HG03469 (cell line): ENCODE measurements around the gene MROH2A.

Source experiments
- ATAC-seq: cut with Tn5 transposase; IDR thresholded peaks from one replicate; pipeline ENCODE4 v1.9.1; 2021; ENCODE audit warnings: mild to moderate bottlenecking, moderate library complexity, moderate number of reproducible peaks; ENCODE audit not compliant: unreplicated experiment

The MROH2A gene

DNA sequence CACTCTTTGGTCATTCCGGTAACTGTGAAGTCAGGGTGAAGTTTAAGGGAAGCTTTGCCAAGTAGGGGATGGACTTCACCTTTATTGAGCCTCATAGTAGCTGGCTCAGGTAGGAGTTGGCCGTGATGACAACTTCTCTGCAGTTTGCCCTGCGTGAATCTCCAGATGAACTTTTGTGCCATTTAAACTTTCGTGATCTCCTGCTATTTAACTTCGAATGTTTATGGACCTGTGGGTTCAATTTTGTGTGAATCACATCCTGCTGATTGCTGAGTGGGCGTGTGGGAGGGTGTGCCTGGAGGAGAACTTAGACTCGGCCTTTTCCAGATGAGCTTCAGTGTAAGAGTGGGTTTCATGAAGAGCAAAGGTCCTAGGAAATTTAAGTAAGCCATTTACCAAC, 13.9 kb upstream of the MROH2A start:
- no peak for ATAC-seq

DNA sequence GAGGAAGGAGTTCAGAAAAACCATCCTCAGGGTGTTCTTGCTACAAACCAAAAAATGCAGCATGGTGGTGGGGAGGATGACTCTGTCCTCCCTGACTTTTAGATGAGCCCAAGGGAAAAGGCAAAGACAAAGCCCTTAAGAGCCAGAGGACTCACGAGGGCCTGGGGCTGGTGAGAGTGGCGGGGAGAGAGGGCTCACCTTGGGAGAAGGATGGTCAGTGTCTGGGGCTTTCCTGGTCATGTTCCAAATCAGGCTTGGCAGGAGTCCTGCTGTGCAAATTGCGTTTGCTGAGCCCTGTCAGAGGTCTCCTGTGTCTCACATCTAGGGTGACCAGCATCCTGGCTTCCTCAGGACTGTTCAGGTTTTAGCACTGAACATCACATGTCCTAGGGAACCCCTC, 13.4 kb upstream of the MROH2A start:
- ATAC-seq, result no peak

DNA sequence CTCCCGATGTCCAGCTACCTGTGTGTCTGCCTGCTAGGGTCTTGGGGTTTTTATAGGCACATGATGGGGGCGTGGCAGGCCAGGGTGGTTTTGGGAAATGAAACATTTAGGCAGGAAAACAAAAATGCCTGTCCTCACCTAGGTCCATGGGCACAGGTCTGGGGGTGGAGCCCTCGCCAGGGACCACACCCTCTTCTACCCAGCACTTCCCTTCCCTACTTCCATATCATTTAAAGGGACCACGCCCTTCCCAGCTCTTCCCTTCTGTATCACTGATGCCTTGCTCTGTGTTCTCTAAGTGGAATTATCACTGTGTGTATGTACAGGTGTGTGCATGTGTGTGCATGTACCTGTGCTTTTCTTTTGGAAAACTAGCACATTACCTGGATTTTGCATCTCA, 11.7 kb upstream of the MROH2A start:
- no peak for ATAC-seq

DNA sequence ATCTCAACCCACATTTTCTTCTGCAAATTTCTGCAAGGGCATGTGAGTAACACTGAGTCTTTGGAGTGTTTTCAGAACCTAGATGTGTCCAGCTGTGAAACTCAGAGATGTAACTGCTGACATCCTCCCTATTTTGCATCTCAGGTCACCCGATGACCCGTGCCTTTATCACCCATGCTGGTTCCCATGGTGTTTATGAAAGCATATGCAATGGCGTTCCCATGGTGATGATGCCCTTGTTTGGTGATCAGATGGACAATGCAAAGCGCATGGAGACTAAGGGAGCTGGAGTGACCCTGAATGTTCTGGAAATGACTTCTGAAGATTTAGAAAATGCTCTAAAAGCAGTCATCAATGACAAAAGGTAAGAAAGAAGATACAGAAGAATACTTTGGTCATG, 10.1 kb upstream of the MROH2A start:
- no peak for ATAC-seq

DNA sequence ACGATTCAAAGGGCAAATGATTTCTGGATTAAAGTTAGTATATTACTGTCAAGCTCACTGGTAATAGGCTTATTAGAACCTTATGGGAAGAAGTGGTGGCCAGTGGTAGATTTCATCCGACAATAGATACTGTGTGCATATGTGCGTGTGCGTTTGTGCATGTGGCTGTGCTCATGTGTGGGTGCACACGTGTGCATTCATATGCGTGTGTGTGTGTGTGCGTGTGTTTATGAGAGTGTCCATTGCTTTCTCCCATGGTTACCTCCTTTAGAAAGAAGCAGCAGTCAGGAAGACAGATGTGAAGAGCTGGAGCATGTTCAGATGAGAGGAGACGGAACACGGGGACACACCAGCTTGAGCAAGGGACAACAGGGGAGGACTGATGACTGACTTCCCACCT, 8.9 kb upstream of the MROH2A start:
- ATAC-seq, result no peak

DNA sequence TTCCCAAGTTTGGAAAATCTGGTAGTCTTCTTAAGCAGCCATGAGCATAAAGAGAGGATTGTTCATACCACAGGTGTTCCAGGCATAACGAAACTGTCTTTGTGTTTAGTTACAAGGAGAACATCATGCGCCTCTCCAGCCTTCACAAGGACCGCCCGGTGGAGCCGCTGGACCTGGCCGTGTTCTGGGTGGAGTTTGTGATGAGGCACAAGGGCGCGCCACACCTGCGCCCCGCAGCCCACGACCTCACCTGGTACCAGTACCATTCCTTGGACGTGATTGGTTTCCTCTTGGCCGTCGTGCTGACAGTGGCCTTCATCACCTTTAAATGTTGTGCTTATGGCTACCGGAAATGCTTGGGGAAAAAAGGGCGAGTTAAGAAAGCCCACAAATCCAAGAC, 6.0 kb upstream of the MROH2A start:
- no peak for ATAC-seq

DNA sequence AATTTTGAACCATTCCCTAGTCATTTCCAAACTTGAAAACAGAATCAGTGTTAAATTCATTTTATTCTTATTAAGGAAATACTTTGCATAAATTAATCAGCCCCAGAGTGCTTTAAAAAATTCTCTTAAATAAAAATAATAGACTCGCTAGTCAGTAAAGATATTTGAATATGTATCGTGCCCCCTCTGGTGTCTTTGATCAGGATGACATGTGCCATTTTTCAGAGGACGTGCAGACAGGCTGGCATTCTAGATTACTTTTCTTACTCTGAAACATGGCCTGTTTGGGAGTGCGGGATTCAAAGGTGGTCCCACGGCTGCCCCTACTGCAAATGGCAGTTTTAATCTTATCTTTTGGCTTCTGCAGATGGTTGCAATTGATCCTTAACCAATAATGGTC, 5.5 kb upstream of the MROH2A start:
- ATAC-seq, result no peak

DNA sequence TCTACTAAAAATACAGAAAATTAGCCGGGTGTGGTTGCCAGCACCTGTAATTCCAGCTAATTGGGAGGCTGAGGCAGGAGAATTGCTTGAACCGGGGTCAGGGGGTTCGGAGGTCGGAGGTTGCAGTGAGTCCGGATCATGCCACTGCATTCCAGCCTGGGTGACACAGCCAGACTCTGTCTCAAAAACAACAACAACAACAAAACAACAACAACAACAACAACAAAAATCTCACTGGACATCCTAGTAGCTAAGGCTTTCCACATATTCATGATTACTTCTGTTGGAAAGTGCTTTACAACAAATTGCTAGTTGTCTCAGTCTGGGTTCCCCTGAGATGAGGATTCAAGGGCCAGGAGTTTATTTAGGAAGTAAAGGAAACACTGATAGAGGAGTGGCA, 4.3 kb upstream of the MROH2A start:
- ATAC-seq, result no peak

DNA sequence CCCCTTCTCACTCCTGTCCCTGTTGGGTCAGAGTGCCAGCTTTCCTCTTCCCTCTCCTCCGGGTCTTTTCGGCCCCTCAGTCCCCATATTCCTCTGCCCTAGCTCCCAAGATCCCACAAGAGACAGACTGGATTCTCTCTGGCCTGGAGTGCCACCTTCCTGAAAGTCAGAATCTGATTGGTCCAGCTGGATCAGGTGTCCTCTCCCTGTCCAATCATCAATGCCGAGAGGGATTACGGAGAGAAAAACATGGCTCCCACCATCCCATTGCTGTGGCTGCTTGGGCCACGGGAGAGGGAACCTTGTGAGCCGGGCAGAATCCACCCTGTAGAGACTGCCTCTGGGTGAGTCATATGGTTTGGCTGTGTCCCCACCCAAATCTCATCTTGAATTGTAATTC, 2.7 kb upstream of the MROH2A start:
- ATAC-seq, result no peak

DNA sequence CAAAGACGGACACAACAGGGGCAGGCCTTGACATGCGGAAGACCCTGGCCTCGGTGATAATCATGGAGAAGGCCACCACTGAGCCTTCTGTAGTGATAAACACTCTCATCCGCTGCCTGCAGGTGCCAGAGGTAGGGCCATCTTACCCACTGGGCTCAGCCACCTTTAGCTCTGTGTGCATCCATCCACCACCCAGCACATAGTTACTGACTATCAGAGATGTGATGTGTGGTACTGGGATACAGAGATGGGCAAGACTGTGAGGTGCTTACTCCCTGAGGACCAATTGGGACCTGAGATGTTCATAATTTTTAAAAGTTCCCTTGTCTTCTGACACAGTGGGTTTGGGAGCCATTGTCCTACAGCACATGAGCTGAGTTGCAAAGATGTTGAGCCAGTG, 1.6 kb downstream of the MROH2A start:
- ATAC-seq, result no peak

DNA sequence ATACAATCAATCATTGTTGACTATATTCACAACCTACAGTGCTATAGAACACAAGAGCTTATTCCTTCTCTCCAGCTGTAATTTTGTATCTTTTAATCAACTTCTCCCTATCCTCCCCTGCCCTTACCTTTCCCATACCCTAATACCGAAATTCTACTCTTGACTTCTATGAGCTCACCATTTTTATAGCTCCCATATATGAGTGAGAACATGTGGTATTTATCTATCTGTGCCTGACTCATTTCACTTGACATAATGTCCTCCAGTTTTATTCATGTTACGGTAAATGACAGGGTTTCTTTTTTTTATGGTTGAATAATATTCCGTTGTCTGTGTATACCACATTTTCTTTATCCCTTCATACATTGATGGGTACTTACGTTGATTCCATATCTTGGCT, 2.6 kb downstream of the MROH2A start:
- no peak for ATAC-seq

DNA sequence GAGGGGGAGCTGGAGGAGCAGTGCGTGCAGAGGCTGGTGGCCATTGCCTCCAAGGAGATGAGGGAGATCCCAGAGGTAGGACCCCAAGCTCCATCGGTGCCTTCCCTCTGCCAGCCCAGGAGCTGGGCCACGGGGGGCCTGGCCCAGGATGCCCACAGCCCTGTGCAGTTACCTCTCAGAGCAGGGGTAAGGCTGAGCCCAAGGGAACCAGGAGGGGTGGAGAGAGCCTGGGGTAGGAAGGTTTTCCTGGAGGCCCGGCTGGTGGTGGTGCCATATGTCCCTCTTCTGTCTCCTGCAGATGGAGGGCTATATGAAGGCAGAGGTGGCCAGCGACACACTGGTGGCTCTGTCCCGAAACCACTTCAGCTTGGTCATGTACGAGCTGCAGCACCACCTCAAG, 11.4 kb downstream of the MROH2A start:
- ATAC-seq, result no peak

DNA sequence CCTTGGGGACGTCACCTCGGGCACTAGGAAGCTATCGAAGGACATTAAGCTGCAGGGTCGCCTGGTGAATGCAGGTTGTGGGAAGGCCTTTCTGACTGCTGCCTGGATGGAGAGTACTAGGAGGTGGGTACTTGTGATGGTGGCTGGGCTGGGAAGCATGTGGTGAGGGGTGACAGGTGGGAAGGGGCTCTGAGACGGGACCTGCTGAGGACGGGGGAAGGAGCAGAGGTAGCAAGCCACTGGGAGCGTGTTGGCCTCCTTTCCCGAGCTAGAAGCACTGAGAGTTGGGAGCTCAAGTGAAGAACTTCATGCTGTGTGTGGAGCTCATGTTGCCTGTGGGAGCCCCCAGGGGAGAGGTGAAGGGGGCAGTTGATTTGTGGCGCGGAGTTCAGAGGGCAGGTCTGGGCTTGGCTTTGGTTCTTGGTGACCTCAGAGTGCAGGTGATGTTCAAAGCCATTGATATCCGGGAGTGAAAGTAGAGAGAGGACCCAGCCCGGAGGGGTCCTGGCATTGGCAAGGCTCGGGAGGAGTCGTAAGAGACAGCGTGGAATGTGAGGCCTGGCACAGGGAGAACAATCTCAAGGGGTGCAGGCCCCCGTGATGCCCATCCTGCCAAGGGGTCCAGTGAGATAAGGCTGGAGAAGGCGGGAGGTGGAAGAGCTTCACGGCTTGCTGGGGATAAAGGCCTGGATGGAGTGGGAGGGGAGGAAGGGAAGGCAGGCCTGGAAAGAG, 13.2 kb downstream of the MROH2A start:
- no peak for ATAC-seq

DNA sequence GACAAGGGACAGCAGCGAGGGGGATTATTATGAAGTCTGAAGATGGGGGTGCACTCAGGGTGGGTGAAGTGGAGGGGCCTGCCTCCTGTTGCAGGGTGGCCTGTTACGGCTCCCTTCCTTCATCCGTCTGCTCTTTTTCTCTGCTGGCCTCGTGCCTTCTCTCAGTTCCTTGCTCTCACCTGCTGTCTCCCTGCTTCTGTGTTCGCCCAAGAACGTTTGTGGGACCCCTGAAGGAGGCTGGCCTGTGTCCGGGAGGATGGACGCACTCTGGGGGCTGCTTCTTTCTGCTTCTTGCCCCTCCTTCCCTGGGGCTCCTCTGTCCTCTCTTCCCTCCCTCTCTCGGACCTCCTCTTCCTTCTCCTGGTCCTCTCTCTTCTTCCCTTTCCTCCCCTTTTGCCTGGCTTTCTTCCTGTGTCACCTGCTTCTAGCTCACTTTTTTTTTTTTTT, 13.8 kb downstream of the MROH2A start:
- no peak for ATAC-seq

DNA sequence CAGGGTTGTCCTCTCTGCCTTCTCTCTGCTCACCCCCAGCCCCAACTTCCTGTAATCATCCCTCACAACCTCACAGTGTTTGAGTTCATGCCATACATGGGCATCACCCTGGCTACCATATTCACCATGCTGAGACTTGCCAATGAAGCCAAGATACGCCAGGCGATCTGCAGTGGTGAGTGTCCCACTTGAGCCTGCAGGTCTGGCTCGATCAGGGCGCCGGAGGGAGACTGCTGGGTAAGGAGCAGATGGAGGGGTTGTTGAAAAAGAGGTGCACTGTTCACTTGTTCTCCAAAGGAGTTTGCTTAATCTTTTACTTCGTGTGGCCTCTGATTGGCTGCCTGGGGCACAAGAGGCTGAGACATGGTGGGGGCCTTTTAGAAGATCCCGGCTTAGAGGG, 14.6 kb downstream of the MROH2A start:
- no peak for ATAC-seq

DNA sequence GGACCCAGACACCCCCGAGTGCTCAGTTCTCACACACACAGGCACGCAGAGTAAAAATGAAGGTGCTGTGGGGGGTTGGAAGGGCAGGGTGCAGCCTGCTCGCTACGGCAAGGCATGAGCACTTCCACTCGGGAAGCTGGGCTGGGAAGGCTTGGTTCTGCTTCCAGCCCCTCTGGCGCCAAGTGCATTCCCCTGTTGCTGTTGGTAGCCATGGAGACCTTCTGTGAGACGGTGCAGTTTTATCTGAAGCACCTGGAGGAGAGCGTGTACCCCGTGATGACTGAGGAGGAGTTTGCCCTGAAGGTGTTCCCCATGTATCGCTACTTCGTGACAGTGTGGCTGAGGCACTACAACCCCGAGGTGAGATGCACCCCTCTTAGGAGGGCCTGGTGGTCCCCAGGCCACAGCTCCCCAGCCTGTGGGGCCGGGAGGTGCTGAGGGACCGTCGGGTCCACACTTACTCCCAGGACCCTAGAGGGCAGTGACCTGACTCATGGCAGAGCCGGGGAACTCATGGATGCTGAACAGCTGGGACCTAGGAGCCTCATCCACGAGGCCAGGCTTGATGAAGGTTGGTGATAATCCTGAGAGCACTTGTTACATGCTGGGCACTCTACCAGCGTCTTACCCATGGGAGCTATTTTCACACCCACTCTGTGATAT, 15.5 kb downstream of the MROH2A start:
- no peak for ATAC-seq

DNA sequence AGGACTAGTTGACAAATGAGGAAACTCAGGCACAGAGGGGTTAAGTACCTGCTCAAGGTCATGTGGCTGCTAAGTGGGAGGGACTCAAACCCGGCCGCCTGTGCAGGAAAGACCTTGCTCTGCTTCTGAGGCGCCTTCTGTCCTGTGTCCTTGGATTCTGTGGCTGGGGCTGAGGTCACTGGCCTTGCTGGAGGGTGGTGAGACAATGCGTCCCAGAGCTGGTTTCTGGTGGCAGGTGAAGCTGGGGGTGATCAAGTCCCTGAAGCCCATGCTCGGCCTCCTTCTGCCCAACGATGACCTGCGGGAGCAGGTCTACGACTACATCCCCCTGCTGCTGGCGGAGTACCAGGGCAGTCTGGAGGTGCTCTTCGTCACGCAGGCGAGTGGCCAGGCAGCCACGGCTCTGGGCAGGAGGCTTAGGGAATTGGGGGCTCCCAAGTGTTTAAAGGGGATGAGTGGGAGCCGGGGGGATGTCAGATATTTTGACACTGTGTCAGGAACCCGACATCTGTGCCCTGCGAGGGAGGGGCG, 16.1 kb downstream of the MROH2A start:
- no peak for ATAC-seq

DNA sequence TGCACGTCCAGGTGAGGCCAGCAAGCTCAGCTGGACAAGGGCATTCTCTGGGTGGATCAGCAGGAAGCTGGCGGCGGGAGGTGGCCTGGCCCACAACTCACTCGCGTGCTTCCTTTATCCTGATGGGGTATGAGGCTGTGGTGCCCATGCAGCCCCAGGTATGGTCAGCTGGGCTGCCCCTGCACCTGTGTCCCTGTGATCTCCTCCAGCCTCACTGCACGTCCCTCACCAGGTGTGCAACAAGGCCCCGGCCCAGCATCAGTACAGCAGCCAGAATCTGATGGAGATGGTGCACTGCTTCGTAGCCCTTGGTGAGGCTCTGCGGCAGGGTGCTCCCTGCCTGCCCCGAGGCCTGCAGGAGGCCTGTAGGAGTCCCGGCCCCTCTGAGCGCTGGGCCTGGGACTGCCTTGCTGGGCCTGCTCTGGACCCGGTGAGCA, 17.6 kb downstream of the MROH2A start:
- ATAC-seq, result no peak

DNA sequence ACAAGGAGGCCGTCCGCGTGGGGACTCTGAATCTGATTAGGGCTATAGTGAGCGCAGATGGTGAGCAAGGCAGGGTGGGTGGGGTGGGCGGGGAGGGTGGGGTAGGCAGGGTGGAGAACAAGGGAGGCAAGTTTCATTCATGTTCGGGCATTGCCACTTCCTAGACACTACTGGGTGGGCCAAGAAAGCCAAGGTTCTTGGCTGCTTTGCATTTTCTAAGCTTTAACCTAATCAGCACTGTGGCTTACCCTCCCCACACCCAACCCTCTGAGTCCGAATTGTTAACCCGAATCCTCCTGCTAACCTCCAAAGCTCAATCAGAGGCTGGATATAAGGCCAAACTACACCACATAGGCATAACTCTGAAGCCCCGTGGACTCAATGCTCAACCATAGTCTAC, 18.1 kb downstream of the MROH2A start:
- ATAC-seq, result no peak

DNA sequence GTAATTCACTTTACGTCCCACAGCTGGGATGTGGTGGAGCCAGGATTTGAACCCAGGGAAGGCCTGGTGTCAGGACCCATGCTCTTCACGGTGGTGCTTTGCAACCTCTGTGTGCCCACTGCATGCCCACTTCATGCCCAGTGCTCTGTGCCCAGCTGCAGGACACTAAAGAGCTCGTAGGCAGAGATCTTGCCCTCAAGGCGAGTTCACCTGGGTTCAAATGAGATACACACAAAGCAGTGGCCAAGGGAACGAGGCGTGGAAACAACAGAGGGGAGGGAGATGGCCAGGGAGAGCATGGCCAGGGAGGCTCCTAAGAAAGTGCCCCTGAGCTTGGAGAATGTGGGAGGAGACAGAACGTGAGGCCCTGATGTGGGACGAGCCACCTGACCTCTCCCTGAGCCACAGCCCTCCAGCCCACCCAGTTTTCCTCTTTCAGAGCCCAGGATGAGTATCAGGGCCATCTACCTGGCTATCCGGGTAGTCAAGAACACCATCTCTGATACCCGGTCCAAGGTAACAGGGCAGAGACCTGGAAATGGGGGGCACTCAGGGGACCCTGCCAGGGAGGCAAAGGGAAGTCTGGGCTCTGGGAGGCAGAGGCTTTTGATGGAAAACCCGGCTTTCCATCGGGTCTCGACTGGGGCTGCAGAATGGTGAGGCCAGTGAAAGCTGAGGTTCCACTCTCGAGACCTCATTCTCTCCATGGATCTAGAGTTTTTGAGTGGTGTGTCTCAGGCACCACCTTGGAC, 20.4 kb downstream of the MROH2A start:
- ATAC-seq, result no peak

DNA sequence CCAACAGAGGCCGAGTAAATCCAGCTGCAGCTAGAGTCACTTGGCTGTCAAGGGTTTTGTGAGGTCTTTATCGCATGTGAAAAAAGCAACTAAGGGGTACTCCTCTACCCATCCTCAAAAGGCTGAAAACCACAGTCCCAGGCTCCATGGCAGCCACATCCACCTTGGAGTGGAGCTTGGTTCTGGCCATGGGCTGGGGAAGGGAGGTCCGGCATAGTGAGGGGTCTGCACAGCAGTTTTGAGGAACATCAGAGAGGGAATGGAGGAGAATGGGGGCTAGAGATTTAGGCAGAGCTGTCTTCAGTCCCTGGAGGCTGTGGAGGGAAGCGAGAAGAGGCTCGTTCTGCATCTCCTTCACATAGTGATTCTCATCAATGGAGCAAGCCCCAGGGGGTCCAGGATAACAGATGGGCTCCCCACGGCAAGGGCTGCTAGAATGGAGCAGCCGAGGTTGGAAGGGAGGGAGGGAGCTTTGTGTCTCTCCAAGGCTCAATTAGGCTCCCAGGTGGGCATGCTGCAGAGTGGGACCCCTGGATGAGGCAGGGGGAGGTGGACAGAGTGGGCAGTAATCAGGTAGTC, 21.0 kb downstream of the MROH2A start:
- ATAC-seq, result no peak
